ENCODE measurements around the gene PAX8.
"Not testable (repeated sequence)": the region's sequence is repeated elsewhere in the genome, so short reads cannot be mapped to it uniquely, and the experiment has no call there.

Gene PAX8

GRCh38 chr2:113298176-113298575 lies 19.5 kb upstream of the PAX8 start:
- Histone ChIP-seq H3K9me3 (ENCODE audit: insufficient read depth, low read length) (no peaks in the 10 kb centered on the region), H3K4me2 (ENCODE audit: low read length) (no peak overlapping the region), H4K20me1 (ENCODE audit: insufficient read depth, low read length) (no peaks in the 10 kb centered on the region), H2AFZ (ENCODE audit: low read depth, low read length) (no peak overlapping the region), H3K27ac (ENCODE audit: low read length) (no peak overlapping the region), H3K4me1 (ENCODE audit: low read length) (no peaks in the 10 kb centered on the region), H3K36me3 (replicated peaks; ENCODE audit: low read depth, low read length) (no peaks in the 10 kb centered on the region), H3K9ac (ENCODE audit: low read length) (no peak overlapping the region), H3K4me3 (ENCODE audit: low read length) (no peak overlapping the region), H3K79me2 (ENCODE audit: low read length) (no peaks in the 10 kb centered on the region), H3K27me3 (ENCODE audit: low read depth, low read length) (peaks cover 9% of the 10 kb centered on the region; the same call in 1 of the 2 replicates)
- TF ChIP-seq EZH2phosphoT487 (IDR thresholded peaks at IDR 0.05; ENCODE audit: low read depth) = no peak
- TF ChIP-seq, protein P1, sequence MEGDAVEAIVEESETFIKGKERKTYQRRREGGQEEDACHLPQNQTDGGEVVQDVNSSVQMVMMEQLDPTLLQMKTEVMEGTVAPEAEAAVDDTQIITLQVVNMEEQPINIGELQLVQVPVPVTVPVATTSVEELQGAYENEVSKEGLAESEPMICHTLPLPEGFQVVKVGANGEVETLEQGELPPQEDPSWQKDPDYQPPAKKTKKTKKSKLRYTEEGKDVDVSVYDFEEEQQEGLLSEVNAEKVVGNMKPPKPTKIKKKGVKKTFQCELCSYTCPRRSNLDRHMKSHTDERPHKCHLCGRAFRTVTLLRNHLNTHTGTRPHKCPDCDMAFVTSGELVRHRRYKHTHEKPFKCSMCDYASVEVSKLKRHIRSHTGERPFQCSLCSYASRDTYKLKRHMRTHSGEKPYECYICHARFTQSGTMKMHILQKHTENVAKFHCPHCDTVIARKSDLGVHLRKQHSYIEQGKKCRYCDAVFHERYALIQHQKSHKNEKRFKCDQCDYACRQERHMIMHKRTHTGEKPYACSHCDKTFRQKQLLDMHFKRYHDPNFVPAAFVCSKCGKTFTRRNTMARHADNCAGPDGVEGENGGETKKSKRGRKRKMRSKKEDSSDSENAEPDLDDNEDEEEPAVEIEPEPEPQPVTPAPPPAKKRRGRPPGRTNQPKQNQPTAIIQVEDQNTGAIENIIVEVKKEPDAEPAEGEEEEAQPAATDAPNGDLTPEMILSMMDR (IDR thresholded peaks at IDR 0.05; ENCODE audit: low read depth, low read length) = no peak

- not testable (repeated sequence) for H3K4me2 ChIP-seq (ENCODE audit: low read length); H3K36me3 ChIP-seq (replicated peaks; ENCODE audit: low read depth, low read length); H3K9me3 ChIP-seq (ENCODE audit: insufficient read depth, low read length); H3K9ac ChIP-seq (ENCODE audit: low read length); H2AFZ ChIP-seq (ENCODE audit: low read depth, low read length); H4K20me1 ChIP-seq (ENCODE audit: insufficient read depth, low read length); H3K79me2 ChIP-seq (ENCODE audit: low read length); H3K4me1 ChIP-seq (ENCODE audit: low read length); H3K4me3 ChIP-seq (ENCODE audit: low read length); H3K27ac ChIP-seq (ENCODE audit: low read length); H3K27me3 ChIP-seq (ENCODE audit: low read depth, low read length)
- TF ChIP-seq, protein P1 (IDR thresholded peaks at IDR 0.05; ENCODE audit: low read depth, low read length) = peak; percentile 38; the same call in 1 of the 2 replicates
Measured at GRCh38 chr2:113297590-113297989, 18.9 kb upstream of the PAX8 start.

DNA sequence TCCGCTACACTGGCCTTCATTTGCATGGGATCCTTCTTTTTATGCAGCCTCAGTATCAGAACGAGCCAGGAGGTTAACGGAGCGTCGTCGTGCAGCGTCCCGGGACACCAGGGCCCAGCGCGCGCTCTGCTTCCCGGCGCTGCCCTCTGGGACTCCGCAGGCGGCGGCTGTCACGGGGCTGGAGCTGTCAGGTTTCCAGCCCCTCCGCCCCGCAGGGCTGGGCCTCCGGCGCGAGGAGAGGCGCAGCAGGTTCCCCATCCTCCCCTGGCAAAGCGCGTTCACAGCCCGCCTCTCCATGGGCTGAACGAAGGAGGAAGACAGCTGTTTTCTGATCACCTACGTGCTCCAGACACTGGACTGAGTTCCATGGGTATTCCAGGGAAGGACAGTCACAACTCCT lies 12.5 kb upstream of the PAX8 start:
- TF ChIP-seq, protein P1 (IDR thresholded peaks at IDR 0.05; ENCODE audit: low read depth, low read length) = no peak
- no peak for TF ChIP-seq EZH2phosphoT487 (IDR thresholded peaks at IDR 0.05; ENCODE audit: low read depth)
- H2AFZ ChIP-seq (ENCODE audit: low read depth, low read length) = no peak overlapping the region
- H3K9me3 ChIP-seq (ENCODE audit: insufficient read depth, low read length) = no peaks in the 10 kb centered on the region
- no peak overlapping the region for H3K27ac ChIP-seq (ENCODE audit: low read length)
- no peaks in the 10 kb centered on the region for H4K20me1 ChIP-seq (ENCODE audit: insufficient read depth, low read length)
- no peaks in the 10 kb centered on the region for H3K36me3 ChIP-seq (replicated peaks; ENCODE audit: low read depth, low read length)
- H3K9ac ChIP-seq (ENCODE audit: low read length) = no peak overlapping the region
- H3K4me3 ChIP-seq (ENCODE audit: low read length) = no peak overlapping the region
- no peaks in the 10 kb centered on the region for H3K4me1 ChIP-seq (ENCODE audit: low read length)
- H3K79me2 ChIP-seq (ENCODE audit: low read length) = no peaks in the 10 kb centered on the region
- H3K4me2 ChIP-seq (ENCODE audit: low read length) = no peak overlapping the region
- peaks cover 7% of the 10 kb centered on the region; the same call in 1 of the 2 replicates for H3K27me3 ChIP-seq (ENCODE audit: low read depth, low read length)

- H3K27me3 ChIP-seq (ENCODE audit: low read depth, low read length); H2AFZ ChIP-seq (ENCODE audit: low read depth, low read length); H3K4me2 ChIP-seq (ENCODE audit: low read length): not testable (repeated sequence)
Measured at GRCh38 chr2:113288674-113289149, 10.0 kb upstream of the PAX8 start.

DNA sequence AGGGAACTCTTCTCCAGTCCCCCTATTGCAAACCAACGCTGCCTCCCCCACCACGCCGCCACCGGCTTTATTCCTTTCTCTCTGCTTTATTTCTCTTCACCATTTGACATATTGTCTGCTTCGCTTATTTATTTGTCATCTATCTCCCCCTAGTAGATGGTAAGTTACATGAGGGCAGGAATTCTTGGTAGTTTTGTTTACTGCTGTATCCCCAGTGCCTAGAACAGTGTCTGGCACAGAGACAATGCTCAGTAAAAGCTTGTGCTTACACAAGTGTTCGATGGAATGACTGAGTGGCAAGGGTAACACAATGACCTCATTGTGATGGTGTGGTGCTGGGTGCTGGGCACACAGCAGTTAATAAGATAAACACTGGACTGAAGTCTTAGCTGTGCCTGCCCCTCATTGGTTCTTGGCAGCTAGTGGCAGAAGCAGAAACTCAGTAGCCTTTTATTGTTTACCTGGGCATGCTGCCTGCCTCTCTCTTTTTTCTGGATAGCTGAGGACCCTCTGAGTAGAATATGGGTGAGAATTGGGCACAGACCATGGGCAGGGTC lies 9.5 kb upstream of the PAX8 start:
- not testable (repeated sequence) for H3K27me3 ChIP-seq (ENCODE audit: low read depth, low read length); H2AFZ ChIP-seq (ENCODE audit: low read depth, low read length); H3K9ac ChIP-seq (ENCODE audit: low read length); H4K20me1 ChIP-seq (ENCODE audit: insufficient read depth, low read length); H3K9me3 ChIP-seq (ENCODE audit: insufficient read depth, low read length); H3K4me1 ChIP-seq (ENCODE audit: low read length); H3K79me2 ChIP-seq (ENCODE audit: low read length); H3K4me3 ChIP-seq (ENCODE audit: low read length); H3K27ac ChIP-seq (ENCODE audit: low read length); H3K4me2 ChIP-seq (ENCODE audit: low read length); H3K36me3 ChIP-seq (replicated peaks; ENCODE audit: low read depth, low read length)

More at GRCh38 chr2:113288674-113289149, 10.0 kb upstream of the PAX8 start:
- not testable (repeated sequence) for H3K4me1 ChIP-seq (ENCODE audit: low read length); H3K79me2 ChIP-seq (ENCODE audit: low read length); H3K9ac ChIP-seq (ENCODE audit: low read length); H3K27ac ChIP-seq (ENCODE audit: low read length); H3K9me3 ChIP-seq (ENCODE audit: insufficient read depth, low read length); H4K20me1 ChIP-seq (ENCODE audit: insufficient read depth, low read length); H3K4me3 ChIP-seq (ENCODE audit: low read length); H3K36me3 ChIP-seq (replicated peaks; ENCODE audit: low read depth, low read length)
